GM19468 (cell line): ENCODE results near the gene GHR.

Source experiments
- ATAC-seq: cut with Tn5 transposase; IDR thresholded peaks from one replicate; pipeline ENCODE4 v1.9.1; 2021; ENCODE audit warnings: mild to moderate bottlenecking, moderate library complexity, moderate number of reproducible peaks; ENCODE audit not compliant: unreplicated experiment; ENCODE audit errors: extremely low read depth

Gene GHR

DNA sequence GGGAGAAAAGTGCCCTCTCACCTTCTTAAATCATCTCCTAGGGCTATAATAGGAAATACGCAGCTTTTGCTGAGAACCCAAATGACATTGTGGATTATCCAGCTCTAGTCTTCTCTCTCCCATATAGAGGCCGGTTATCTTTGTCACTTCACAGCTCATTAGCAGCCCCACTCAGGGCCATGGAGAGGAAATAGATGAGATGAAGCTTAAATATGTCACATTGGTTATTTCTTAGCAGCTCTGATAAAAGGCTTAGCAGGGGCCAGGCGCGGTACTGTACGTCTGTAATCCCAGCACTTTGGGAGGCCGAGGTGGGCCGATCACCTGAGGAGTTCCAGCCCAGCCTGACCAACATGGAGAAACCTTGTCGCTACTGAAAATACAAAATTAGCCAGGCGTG, 90.0 kb downstream of the GHR start:
- no peak for ATAC-seq

DNA sequence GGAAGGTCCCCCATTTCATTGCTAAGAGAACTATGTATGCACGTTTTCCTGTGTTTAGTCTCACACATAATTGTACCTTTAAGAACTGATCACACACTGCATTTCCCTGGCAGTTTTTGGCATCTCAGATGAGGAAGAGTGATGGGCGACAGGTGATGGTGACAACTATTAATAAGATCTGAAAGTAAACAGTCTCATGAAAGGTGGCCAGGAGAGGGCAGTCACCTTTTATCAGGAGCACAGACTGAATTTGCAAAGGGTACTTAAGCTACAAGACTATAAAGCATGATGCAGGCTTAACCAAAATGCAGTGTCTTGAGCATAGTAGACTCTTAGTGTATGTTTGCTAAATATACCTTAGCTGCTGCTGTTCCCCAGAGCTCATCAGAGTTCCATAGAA, 91.5 kb downstream of the GHR start:
- no peak for ATAC-seq

DNA sequence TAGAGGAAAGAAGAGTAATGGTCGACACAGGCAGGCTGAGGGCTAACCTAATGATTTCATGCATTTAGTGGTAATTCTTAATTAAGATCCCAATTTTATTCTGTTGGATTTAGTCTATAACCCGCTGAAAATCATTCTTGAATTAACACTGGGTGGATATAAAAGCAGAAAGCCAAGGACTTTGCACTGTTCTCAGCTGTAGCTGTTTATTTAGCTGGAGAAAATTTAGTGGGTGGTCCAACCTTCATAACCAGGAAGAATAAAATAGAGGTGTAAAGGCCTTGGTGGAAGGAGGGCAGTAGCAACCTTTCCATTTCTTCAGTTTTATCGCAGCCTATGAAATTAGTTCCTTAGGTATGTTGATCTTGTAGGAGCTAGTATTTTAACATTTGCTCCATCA, 92.3 kb downstream of the GHR start:
- no peak for ATAC-seq

DNA sequence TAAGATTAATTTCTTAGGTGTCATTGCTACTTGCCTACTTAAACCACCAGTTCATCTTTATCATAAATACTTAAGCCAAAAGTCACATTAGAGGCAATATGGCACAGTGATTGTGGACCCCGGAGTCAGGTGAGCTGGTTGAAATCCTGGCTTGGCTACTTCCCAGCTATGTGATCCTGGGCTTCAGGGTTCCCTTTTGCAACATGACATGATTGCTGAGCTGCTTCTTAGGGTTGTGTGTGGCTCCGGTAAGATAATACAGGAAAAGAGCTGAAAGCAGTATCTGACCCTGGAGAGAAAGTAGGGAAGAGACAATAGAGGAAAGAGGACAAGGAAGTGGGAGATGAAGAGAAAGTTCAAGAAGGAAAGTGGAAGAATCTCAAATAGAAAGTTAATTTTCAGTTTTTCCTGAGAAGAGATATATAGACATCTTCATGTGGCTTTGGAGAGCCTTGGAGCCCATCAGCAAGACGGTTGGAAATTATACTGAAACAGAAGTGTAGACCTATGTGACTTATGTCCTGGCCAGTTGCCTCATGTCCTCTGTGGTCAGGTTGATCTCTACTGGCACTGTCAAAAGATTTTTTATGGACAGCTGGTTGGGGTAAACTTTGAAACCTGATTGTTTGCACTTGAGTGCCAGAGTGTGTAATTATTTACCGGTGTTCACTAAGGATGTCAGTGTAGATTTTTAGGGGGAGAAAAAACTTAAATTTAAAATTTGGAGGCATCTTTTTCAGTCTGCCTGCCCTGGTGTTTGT, 93.2 kb downstream of the GHR start:
- ATAC-seq, result no peak

DNA sequence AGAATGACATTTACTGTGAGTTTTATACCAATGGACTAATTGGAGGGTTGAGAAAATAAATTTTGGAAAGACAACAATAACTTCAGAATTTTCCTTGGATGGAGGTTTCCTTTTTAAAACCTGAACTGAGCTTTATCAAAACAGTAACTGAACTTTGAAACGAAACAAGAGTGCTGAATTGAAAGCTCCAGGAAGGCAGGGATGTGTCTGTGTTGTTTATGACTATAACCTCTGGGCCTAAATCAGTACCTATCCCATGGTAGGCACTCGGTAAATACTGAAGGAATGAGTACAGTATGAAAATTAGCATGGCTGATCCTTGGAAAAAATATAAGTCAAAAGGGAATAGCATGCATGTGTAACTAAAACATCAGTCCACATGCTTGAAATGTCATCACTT, 93.9 kb downstream of the GHR start:
- no peak for ATAC-seq

DNA sequence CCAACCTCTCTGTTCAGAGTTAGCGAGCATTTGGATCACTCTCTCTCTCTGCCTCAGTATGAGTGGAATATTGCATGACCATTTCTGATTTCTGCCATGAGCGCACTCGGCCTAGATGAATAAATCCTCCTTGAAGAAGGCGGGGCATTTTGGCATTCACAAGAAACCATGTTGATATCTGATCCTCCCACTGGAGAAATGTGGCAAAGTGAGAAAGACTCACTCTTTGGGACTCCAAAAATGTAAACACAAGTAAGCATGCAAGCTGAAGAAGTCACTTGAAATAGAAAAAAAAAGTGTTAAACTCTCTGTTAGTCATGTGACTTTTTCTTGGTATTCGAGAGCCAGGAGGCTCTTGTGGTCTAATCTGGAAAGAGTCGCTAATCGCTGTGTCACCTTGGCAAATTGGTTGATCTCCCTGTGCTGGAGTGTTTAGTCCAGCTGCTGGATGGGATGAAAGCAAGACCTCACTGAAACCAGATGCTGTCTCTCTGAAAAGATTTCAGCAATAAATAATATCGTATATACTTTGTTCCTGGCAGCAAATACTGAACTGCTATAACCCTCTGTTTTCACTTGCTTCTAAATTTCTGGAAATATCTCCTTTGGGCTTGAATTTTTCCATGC, 95.5 kb downstream of the GHR start:
- no peak for ATAC-seq

DNA sequence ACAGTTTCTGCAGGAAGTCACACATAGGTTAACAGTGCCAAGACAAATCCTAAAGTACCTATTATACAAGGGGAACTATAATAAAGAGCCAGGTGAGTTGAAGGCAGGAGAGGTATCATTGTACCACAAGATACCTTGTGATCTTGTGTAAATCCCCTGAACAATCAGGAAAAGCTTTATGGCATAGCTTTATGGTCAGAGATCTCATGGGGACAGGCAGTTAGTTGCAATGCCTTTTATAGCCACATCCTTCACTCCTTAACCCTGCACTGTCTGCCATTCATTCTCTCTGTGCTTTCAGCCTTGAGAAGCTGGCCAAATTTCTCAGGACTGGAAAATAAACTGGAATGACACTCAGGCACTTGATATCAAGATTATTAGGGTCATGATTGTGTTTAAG, 97.0 kb downstream of the GHR start:
- no peak for ATAC-seq

DNA sequence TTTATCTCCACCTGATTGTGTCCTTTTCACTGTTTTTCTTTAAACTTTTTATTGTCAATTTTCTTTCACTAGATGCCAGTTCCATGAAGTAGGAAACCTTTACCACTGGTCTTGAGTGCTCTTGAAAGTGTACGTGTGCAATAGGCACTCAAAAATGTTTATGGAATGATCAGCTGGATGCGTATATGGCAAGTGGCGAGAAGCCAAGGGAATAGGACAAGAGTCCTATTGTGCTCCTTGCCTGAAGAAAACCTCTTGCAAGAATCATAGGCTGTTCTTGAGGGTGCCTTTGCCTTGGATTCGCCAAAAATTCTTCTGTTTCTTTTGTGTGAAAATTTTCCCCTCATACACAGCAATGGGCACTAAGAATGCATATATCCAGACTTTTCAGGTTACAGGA, 97.7 kb downstream of the GHR start:
- ATAC-seq, result no peak

DNA sequence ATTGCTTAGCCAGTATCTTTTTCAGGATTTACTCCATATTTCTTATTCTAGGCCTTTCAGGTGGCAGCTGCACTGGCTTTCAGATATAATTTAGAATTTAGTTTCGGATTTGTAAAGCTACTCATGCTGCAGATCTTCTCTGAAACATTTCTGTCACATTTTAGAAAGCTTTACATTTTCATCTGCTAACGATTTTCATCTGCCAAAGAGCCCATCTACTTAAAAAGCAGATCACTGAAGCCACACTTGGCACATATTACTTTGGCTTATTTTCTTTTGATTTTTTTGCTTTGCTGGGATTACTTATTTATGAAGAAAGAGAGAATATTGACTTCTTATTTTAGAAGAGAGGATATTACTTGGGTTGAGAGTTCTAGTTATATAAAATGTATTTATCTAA, 98.2 kb downstream of the GHR start:
- no peak for ATAC-seq

DNA sequence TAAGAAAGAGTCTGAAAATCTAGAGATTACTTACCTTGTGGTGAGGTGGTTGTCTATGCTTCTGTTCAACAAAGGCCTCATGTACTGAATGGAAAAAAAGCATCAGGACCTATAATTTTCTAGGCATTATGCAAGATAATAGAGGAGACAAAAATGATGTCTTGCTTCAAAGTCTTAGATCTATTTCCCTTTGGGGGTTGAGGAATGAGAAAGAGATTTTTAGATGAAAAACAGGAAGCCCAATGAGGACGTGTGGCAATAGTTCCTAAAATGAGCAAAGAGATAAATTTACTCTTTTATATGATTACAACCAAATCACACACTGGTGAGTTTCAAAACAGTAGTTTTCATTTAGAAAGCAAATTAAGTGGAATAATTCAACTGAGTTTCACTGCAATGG, 99.5 kb downstream of the GHR start:
- no peak for ATAC-seq

DNA sequence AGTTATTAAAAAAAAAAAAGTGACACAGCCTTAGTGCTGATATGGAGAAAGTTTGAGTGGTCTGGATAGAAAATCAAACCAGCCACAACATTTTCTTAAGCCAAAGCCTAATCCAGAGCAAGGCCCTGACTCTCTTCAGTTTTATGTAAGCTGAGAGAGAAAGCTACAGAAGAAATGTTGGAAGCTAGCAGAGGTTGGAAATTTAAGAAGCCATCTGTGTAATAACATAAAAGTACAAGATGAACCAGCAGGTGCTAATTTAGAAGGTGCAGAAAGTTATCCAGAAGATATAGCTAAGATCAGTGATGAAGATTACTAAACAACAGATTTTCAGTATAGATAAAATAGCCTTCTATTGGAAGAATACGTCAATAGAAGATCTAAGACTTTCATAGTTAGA, 102.9 kb downstream of the GHR start:
- no peak for ATAC-seq

DNA sequence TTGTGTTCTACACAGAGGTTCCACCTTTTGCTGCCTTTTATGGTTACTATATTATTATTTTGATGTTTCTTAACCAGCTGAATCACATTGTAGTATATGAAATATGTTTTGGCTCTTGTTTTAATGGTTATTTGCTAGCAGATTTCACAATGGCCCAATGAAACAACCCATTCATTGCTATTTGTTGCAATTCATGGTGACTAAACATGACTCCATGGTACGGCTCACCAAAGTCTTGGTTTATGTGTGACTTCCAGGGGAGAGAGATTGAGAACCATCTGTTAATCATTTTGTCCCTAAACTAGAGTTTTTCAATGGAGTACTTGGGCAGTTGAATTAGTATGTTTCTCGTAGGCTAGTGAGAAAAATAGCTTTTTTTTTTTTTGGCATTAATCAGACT, 108.4 kb downstream of the GHR start:
- ATAC-seq, result no peak

DNA sequence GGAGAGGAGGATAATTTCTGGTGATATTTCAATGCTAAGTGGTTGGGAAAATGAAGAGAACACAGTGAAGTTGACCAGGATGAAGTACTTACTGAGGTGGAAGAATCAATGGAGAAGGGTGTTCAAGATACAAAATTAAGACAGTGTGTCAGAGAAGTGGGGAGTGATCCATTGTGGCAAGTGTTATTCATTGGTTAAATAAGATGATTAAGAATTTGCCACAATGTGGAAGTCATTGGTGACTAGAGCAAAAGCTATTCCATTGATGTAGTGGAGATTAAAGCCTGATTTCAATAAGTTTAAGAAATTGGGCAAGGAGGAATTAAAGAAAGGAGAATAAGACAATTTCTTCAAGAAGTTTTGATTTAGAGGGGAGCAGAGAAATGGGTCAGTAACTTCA, 118.9 kb downstream of the GHR start:
- ATAC-seq, result no peak

DNA sequence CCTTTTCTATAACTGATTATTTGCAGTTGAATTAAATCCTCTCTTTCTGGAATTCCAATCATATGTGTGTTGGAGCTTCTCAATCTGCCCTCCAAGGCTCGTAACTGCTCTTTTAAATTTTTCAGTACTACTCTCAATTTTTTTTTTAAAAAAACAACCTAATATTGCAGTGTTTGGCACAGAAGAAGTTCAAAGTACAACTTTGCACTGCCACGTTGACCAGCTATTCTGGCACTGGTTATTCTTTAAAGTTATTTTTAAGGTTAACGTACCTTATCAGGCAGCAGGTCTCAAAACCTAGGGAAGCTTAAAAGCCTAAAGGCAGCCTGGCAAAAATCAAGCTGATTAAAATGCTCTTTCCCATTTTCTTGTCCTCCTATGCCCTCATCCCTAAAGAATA, 120.5 kb downstream of the GHR start:
- no peak for ATAC-seq

DNA sequence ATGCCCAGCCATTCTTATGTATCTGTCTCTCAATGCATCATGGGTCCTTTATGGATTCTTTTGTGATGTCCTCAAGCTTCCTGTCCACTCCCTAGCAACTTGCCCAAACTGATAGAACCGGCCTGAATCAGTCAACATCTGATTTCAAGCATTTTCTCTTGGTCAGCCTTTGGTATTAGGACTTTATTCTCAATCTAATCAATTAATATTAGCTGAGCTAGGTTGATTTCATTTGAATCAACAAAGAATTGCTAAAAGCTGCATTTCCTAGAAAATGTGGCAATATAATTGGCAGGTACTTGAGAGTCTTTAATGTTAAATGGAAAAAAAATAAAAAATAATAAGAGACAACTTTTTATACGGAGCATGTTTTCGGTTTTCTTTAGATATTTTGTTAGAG, 121.8 kb downstream of the GHR start:
- ATAC-seq, result no peak

DNA sequence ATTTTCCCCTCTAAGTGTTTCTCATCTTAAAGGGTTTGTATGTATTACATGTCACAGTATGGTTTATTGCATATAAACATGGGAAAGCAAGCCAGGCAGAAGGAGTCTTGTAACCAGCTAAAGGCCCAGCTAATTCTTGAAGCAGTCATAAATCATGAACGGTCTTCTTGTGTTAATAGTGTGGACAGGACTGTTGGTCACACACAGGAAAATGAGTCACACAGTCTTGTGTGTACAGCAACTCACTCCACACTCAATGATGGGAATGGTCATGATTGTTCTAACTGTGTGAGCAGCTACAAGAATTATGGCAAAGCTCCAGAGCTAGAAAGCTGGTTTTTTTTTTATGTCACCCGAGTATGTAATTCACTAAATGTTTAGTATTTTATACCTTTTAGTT, 123.9 kb downstream of the GHR start:
- ATAC-seq, result no peak

DNA sequence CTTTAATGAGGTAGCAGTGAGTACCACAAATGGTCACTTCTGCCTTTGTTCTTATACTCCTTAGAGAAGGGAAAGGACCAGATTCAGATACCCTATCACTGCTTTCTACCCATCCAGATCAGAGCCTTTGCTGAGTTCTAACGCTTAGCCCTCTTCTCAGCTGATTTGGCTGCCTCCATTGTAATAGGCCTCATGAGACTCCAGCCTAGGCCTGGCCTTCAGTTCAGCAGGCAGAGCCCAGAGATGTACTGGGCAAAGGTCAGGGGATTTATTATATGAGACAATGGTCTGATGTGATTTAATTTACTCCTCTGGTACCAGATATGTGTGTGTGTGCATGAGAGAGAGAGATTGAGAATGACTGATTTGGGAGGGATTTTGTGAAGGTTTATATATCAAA, 124.7 kb downstream of the GHR start:
- no peak for ATAC-seq

DNA sequence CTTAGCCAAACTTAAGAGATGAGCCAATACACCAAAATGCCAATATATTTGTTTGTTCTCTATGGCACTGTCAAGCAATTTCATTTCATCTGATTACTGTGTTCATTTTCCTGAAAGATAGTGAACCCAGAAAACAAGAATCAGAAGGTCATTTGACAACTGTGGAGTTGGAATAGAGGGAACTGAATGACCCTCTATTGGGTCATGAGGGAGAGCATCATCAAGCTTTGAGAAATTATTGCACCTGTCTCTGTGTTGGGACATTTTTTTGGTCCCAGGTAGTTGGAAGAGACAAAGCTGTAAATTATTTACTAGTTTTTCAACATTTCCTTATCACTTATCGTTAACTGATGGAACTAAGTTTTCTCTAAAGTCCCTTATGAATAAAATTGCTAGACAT, 129.4 kb downstream of the GHR start:
- no peak for ATAC-seq

DNA sequence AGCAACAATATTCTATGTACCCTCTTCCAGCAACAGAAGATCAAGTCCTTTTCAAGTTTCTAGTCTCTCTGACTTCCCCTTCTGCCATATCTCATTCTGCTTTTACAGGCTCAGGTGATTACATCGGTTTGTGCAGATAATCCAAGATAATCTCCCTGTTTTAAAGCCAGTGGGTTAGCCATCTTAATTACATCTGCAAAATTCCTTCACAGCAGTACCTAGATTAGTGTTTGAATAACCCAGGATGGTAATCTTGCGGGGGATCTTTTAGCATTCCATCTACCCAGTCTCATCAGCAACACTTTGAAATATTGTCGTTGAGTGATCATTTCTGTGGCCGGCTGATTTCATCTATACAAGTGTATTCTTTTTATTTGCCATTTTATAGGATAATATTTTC, 130.2 kb downstream of the GHR start:
- ATAC-seq, result no peak

DNA sequence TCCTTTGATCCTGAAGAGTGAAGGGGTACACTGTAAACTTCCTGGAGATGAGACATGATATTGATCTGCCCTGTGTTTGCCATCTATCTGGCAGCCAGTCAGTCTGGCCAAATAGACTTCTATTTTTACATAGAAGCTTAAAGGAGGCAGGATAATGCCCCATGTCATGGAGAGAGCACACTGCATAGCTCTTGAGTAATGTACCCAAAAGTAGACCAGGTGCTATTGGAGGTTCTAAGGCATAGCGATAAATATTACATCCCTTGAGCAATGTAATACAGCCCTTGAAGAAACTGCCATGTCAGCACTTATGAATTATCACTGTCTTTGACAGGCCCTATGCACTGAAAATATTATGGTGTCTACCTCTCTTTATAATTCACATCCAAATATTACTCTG, 131.8 kb downstream of the GHR start:
- no peak for ATAC-seq

DNA sequence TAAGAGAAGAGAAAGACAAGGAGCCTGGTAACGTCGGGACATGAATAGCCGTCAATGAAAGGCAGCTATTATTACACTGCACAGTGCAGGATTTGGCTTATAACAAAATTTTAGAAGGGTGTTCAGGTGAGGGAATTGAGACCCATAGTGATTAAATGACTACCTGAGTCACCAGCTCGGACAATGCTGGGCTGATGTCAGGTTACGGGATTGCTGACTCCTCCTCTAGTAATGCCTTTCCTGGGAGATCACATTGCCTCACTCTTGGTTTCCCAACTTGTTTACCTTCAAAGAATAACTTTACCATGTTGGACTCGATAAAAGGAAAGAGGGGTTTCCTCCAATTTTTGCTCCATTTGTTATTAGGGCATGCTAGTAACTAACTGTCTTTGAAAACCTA, 132.6 kb downstream of the GHR start:
- no peak for ATAC-seq

DNA sequence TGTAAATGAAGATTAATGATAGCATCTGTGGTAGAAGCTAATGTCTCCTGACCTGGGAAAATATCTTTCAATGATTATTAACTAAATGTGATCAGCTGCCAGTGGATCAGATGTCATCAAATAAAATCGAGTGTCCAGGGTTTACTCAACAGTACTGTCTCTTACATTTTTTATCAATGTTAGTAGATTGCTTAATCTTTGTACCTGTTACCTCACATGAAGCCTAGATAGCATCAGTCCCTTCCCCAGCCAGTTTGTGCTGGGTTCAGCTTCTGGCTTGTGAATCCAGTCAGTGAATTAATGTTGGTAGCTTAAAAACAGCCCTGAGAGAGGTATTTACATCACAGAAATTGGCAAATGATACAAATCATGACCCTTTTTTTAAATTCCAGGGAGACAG, 134.4 kb downstream of the GHR start:
- ATAC-seq, result no peak
